Upper lobe of left lung (tissue), 6 donors: ENCODE measurements around the gene TMCC3. TPM values are rescaled to one million over a fixed set of nuclear protein-coding genes. Genes with fewer than 3 reads are reported as not detected.
"Not testable (repeated sequence)": the region's sequence is repeated elsewhere in the genome, so short reads cannot be mapped to it uniquely, and the experiment has no call there.

ENCODE experiments used
- ATAC-seq, 2 donors: fragments of 200-7000 bp; cut with Tn5 transposase; one replicate each; pipeline ENCODE4 v1.9.1; 2022; ENCODE audit warnings: mild to moderate bottlenecking in 2 of 2, moderate library complexity in 2 of 2; ENCODE audit not compliant: low FRiP score in 2 of 2
- DNase-seq, 2 donors: peaks; one replicate each; pipeline ENCODE4 v3.0.0-alpha.2; 2019 to 2020
- H3K27ac ChIP-seq, 4 donors: fragments of 200-600 bp; sonication (generic); one replicate each; pipeline ENCODE4 v1.5.1; 2016 to 2019
- H3K27me3 ChIP-seq, 4 donors: fragments of 200-600 bp; sonication (generic); one replicate each; pipeline ENCODE4 v1.5.1; 2017 to 2019
- H3K36me3 ChIP-seq, 4 donors: fragments of 200-600 bp; sonication (generic); one replicate each; pipeline ENCODE4 v1.5.1; 2016 to 2019
- H3K4me1 ChIP-seq, 4 donors: fragments of 200-600 bp; sonication (generic); one replicate each; pipeline ENCODE4 v1.5.1; 2018 to 2019
- H3K4me3 ChIP-seq, 4 donors: fragments of 200-600 bp; sonication (generic); one replicate each; pipeline ENCODE4 v1.5.1; 2017 to 2019; ENCODE audit warnings: mild to moderate bottlenecking in 2 of 4, moderate library complexity in 1 of 4
- H3K9me3 ChIP-seq, 4 donors: fragments of 200-600 bp; sonication (generic); one replicate each; pipeline ENCODE4 v1.5.1; 2018 to 2019
- EP300 ChIP-seq, 4 donors: sonication (generic); formaldehyde crosslinking; IDR thresholded peaks; one replicate each; pipeline ENCODE4 v1.5.1; 2017; ENCODE audit warnings: antibody characterized with exemption in 4 of 4, control low read depth in 2 of 4
- POLR2A ChIP-seq, 4 donors: fragments of 450-650 bp; IDR thresholded peaks; one replicate each; pipeline ENCODE4 v1.5.1; 2016 to 2017; ENCODE audit warnings: antibody characterized with exemption in 4 of 4, mild to moderate bottlenecking in 2 of 4
- POLR2AphosphoS5 ChIP-seq, 2 donors: sonication (generic); formaldehyde crosslinking; IDR thresholded peaks; one replicate each; pipeline ENCODE4 v1.5.1; 2017; ENCODE audit warnings: antibody characterized with exemption in 2 of 2
- WGBS, 2 donors: methylation state at CpG; one replicate each; pipeline ENCODE4 v1.1.5; 2017 to 2018; 5-methylcytosine and 5-hydroxymethylcytosine counted together
- total RNA-seq, 6 donors: library from RNA; depleted of rRNA in 4 of 6; stranded (reverse); fragments of >200 nt in 4 of 6; gene quantifications; one replicate each; pipeline versions ENCODE4 v1.1.0 to v1.2.1, GENCODE V29; 2016 to 2021
- TF ChIP-seq, protein P1 (sequence below), 6 experiments: fragments of 450-650 bp in 4 of 6; fragments of 200-600 bp in 2 of 6; sonication (generic) in 2 of 6; IDR thresholded peaks; one replicate each; pipeline ENCODE4 v1.5.1; 2016 to 2019; ENCODE audit warnings: antibody characterized with exemption in 6 of 6
- donor health status: DM: no; HTN: no; CAD: no; lungs with moderate emphysema.
- donor health status: DM: no; HTN: yes; CAD: no; lungs with severe emphysema.

TMCC3 gene
- total RNA-seq, 6 donors from 2014 or later = 5.4 to 17.4 (median 12.7) TPM

DNA sequence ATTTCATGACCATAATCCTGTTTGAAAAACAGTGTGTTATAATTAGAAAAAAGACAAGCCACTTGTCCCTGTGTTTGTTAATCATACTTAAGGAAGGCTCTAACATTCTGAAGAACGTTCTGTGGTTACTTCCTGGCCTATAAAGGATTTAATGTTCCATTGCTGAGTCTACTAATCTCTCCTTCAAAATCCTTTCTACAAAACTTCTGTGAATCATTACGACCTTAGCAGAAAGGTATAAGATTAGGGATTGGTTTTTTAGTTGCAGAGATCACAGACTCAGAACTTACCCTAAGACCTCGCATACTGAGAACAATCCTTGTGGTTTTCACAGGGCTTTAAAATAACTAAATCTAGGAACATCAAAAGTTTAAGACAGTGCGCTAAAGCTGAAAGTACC is 48.3 kb downstream of the TMCC3 start:
- Histone ChIP-seq H3K9me3 (peaks cover 0 to 5% (median 0%) of the 10 kb centered on the region in 4 donors), H3K27me3 (no peaks in the 10 kb centered on the region), H3K4me3 (no peak overlapping the region), H3K4me1 (no peaks in the 10 kb centered on the region), H3K27ac (no peak overlapping the region), H3K36me3 (no peaks in the 10 kb centered on the region)
- ATAC-seq (no peak), DNase-seq (no peak)
- TF ChIP-seq EP300 (IDR thresholded peaks at IDR 0.05) = no peak
- 62 to 69% methylated on average over 4 of the region's 4 CpGs for WGBS, 2 donors

DNA sequence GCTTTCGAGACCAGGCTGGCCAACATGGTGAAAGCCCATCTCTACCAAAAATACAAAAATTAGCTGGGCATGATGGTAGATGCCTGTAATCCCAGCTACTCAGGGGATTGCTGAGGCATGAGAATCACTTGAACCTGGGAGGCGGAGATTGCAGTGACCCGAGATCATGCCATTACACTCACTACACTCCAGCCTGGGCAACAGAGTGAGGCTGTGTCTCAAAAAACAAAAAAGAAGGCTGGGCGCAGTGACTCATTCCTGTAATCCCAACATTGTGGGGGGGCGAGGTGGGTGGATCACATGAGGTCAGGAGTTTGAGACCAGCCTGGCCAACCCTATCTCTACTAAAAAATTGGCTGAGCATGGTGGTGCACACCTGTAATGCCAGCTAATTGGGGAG is 49.0 kb downstream of the TMCC3 start:
- not testable (repeated sequence) for H3K27ac ChIP-seq, H3K36me3 ChIP-seq, H3K4me3 ChIP-seq, DNase-seq, ATAC-seq, H3K9me3 ChIP-seq, H3K27me3 ChIP-seq, H3K4me1 ChIP-seq
- WGBS, 2 donors = 90 to 91% methylated on average over 5 of the region's 5 CpGs

DNA sequence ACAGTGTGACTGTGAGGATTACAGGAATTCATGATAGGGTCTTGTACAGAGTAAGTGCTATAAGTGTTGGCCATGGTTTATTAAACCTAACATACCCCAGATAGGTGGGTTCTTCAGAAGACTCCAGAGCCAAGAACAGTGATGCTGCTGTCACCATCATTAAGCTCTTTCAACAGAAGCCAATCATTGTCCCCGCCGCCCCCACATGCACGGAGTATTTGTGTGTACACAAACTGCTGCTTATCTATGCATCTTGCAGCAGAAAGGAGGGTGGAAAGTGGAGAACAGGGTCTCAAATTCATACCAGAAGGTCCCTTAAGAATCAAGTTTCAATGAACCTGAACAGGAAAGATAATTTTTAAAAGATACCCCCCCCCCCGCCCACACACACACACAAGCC is 51.2 kb downstream of the TMCC3 start:
- H3K27me3 ChIP-seq = no peaks in the 10 kb centered on the region
- DNase-seq (no peak), ATAC-seq (no peak)
- no peak overlapping the region for H3K27ac ChIP-seq
- no peaks in the 10 kb centered on the region for H3K9me3 ChIP-seq
- no peaks in the 10 kb centered on the region for H3K36me3 ChIP-seq
- peaks cover 0 to 7% (median 3%) of the 10 kb centered on the region in 4 donors for H3K4me1 ChIP-seq
- no peak overlapping the region for H3K4me3 ChIP-seq
- WGBS, 2 donors = 71 to 76% methylated on average over 4 of the region's 4 CpGs
- TF ChIP-seq EP300 (IDR thresholded peaks at IDR 0.05) (no peak), POLR2A (IDR thresholded peaks at IDR 0.05) (no peak), POLR2AphosphoS5 (IDR thresholded peaks at IDR 0.05) (no peak)
- TF ChIP-seq, protein P1, sequence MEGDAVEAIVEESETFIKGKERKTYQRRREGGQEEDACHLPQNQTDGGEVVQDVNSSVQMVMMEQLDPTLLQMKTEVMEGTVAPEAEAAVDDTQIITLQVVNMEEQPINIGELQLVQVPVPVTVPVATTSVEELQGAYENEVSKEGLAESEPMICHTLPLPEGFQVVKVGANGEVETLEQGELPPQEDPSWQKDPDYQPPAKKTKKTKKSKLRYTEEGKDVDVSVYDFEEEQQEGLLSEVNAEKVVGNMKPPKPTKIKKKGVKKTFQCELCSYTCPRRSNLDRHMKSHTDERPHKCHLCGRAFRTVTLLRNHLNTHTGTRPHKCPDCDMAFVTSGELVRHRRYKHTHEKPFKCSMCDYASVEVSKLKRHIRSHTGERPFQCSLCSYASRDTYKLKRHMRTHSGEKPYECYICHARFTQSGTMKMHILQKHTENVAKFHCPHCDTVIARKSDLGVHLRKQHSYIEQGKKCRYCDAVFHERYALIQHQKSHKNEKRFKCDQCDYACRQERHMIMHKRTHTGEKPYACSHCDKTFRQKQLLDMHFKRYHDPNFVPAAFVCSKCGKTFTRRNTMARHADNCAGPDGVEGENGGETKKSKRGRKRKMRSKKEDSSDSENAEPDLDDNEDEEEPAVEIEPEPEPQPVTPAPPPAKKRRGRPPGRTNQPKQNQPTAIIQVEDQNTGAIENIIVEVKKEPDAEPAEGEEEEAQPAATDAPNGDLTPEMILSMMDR (IDR thresholded peaks at IDR 0.05) = no peak

DNA sequence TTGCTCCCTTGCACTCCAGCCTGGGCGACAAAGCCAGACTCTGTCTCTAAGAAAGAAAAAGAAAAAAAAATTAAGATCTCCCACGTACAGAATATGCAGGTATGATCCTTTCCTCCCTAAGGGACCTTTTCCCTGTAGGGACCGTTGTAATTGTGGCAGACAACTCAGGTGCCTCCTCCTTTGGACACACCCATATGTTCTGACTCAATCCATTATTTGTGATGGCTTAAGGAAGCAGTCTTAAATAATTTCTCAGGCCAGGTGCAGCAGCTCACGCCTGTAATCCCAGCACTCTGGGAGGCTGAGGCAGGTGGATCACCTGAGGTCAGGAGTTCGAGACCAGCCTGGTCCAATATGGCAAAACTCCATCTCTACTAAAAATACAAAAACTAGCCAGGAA is 53.1 kb downstream of the TMCC3 start:
- ATAC-seq (no peak), DNase-seq (no peak)
- no peak overlapping the region for H3K4me3 ChIP-seq
- peaks cover 0 to 22% (median 9%) of the 10 kb centered on the region in 4 donors for H3K4me1 ChIP-seq
- no peaks in the 10 kb centered on the region for H3K9me3 ChIP-seq
- H3K27ac ChIP-seq = no peak overlapping the region
- WGBS, 2 donors = 94 to 97% methylated on average over 5 of the region's 5 CpGs
- no peak for TF ChIP-seq POLR2AphosphoS5 (IDR thresholded peaks at IDR 0.05)
- no peak for TF ChIP-seq EP300 (IDR thresholded peaks at IDR 0.05)
- TF ChIP-seq POLR2A (IDR thresholded peaks at IDR 0.05) = no peak
- TF ChIP-seq, protein P1 (IDR thresholded peaks at IDR 0.05) = no peak
- no peaks in the 10 kb centered on the region for H3K27me3 ChIP-seq
- no peaks in the 10 kb centered on the region for H3K36me3 ChIP-seq

DNA sequence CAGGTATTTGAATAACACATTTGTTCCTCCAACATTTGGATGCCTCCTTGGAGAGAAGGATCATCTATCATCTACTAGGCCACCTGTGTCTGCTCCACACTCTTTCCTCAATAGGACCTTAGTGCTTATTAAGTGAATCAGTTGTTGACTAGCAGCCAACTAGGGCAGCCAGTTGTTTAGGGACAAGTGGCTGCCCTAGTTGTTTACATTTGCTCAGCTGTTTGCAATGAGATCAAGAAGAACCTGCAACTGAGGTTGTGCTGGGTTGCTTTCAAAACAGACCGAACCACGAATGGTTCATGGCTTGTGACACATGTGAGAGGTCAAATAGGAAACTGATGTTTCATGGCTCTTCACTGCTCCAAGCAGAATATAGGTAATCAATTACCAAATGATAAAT is 53.8 kb downstream of the TMCC3 start:
- TF ChIP-seq POLR2A (IDR thresholded peaks at IDR 0.05) = no peak
- TF ChIP-seq POLR2AphosphoS5 (IDR thresholded peaks at IDR 0.05) = no peak
- TF ChIP-seq EP300 (IDR thresholded peaks at IDR 0.05) = no peak
- TF ChIP-seq, protein P1 (IDR thresholded peaks at IDR 0.05) = no peak
- no peaks in the 10 kb centered on the region for H3K27me3 ChIP-seq
- no peak overlapping the region for H3K27ac ChIP-seq
- no peaks in the 10 kb centered on the region for H3K9me3 ChIP-seq
- no peaks in the 10 kb centered on the region for H3K36me3 ChIP-seq
- ATAC-seq (no peak), DNase-seq (no peak)
- no peak overlapping the region for H3K4me3 ChIP-seq
- 57 to 67% methylated on average over 2 of the region's 2 CpGs for WGBS, 2 donors
- peaks cover 0 to 22% (median 9%) of the 10 kb centered on the region in 4 donors for H3K4me1 ChIP-seq

DNA sequence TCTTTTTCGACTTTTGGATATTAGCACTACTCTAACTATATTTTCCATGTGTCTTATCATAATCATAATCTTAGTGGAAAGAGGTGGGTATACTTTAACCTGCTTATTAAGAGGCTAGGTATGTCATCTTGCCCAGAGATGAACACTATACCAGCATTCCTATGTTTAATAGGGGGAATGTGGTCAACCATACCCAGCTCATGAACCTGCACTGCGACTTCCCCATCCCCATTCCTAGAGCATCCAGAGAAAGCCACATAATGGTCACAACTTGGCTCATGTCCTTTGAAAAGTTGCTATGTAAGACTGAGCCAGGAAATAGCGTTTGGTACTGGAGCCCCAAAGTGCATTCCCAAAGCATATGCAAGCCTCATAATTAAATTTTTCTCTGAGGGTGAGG is 55.2 kb downstream of the TMCC3 start:
- H3K36me3 ChIP-seq = no peaks in the 10 kb centered on the region
- no peak for DNase-seq
- H3K9me3 ChIP-seq = no peaks in the 10 kb centered on the region
- ATAC-seq = no peak
- no peaks in the 10 kb centered on the region for H3K27me3 ChIP-seq
- H3K27ac ChIP-seq = peak overlapping the region in 1 of 4 donors; percentile 67
- TF ChIP-seq POLR2A (IDR thresholded peaks at IDR 0.05) (no peak), EP300 (IDR thresholded peaks at IDR 0.05) (no peak), POLR2AphosphoS5 (IDR thresholded peaks at IDR 0.05) (no peak)
- TF ChIP-seq, protein P1 (IDR thresholded peaks at IDR 0.05) = no peak
- H3K4me3 ChIP-seq = no peak overlapping the region
- WGBS, 2 donors = 73 to 78% methylated on average over 3 of the region's 3 CpGs
- peaks cover 0 to 22% (median 11%) of the 10 kb centered on the region in 4 donors for H3K4me1 ChIP-seq
